Measurements from ENCODE around the gene SRI.
"Not testable (repeated sequence)": the region's sequence is repeated elsewhere in the genome, so short reads cannot be mapped to it uniquely, and the experiment has no call there.

SRI gene, protein sequence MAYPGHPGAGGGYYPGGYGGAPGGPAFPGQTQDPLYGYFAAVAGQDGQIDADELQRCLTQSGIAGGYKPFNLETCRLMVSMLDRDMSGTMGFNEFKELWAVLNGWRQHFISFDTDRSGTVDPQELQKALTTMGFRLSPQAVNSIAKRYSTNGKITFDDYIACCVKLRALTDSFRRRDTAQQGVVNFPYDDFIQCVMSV

DNA sequence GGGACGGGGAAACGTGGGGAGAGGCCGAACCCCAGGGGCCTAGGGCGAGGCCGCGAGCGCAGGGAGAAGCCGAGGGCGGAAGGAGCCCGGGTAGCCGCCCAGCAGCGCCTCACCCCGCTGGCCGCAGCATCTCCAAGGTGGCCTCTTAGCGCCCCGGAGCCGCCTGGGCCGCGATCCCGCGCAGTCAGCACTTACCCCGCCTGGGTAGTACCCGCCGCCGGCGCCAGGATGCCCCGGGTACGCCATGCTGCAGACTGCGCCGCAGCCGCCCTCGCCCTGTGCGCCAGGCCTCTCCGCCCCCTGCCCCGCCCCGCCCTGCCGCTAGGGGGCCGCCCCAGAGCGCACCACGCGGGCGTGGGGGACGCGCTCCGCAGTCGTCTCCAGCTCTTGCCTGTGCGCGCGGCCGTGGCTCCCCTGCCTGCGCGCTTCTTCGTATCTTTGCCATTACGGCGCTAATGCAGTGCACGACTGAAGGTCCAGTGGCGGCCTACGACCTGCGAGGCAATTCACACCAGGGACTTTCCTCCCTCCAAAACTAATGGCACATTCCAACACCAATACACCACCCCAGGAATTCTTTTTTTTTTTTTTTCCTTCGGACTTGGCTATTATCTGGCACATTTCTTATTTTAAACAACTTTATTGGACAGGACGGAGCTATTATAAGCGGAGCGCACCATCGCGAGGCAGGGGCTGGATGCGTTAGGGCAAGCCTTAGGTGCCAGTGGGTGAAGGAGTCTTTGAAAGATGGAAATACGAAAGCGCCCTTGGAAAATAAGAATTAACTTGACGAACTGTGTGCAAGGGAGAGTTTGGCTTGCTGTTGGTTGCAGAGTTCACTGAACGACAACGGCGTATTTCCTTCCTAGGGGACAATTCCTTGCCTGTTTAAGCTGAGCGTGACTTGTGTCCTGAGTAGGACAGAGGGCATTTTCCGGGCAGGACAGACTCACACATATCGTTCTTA is at the start of gene SRI:
Gene SRI, minus strand, starts transcription at position 258 of the 967 bp plus-strand sequence. Its CDS starts 12 bp downstream, at position 246.
- DNase-seq: peak; percentile 96

DNA sequence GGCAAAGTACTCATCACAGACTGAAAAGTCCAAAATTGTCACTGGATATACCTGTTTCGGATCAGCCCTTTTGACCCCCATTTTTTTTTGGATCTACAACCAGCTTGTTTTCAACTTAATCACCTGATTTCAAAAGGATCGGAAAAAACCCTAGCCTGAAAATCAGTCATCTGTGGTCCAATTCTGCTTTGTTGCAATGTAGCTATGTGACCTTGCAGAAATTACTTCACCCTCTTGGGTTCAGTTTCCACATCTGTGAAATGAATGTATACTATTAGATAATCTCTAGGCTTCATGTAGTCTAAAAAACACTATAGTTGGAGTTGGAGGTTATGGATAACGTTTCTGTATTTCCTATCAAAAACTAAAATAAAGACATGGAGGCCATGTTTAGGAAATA is 49.7 kb upstream of the SRI start:
- DNase-seq: no peak

DNA sequence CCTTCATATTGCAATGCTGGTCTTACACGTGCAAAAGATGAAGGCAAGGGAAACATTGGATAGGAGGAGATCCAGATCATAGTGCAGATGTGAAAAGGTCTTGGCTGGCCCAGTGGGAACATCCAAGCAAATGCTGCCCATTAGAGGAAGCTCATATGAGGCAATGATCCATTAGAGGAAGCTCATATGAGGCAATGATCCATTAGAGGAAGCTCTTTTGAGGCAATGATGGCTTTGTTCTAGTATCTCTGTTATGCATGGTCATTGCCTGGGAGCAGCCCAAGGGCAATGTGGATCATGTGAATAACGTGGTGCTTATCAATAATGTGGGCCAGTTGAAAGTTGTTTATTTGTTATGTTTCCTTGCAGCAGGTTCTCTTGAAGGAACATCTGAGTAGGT is 49.0 kb upstream of the SRI start:
- DNase-seq: no peak

DNA sequence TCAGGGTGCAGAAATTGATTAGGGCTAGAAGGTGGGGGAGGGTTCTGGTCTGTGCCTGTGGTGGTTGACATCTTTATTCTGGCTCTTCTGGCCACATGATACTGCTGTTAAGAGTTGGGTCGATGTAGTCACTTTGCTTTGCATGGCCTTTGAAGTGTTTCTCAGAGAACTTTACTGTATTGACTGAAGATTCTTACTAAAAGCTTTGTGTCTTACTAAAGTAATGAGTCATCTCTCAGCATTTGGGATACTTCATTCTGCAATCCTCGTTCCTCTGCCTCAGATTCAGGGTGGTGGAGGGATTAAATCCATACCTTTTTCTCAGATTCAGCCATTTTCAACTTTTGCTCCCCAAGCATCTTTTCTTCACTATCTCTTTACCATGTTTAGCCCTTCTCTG is 48.2 kb upstream of the SRI start:
- DNase-seq: no peak

DNA sequence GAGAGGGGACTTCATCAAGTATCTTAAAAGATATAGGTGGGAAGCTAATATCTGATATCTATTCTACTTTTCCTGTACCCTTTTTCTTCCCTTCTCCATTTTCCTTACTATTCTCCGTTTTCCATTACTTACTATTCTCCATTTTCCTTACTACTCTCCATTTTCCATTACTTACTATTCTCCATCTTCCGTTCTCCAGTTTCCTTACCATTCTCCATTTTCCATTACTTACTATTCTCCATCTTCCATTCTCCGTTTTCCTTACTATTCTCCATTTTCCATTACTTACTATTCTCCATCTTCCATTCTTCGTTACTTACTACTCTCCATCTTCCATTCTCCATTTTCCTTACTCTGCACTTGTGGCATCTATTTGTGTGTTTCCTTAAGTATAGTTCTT is 47.6 kb upstream of the SRI start:
- DNase-seq: no peak

DNA sequence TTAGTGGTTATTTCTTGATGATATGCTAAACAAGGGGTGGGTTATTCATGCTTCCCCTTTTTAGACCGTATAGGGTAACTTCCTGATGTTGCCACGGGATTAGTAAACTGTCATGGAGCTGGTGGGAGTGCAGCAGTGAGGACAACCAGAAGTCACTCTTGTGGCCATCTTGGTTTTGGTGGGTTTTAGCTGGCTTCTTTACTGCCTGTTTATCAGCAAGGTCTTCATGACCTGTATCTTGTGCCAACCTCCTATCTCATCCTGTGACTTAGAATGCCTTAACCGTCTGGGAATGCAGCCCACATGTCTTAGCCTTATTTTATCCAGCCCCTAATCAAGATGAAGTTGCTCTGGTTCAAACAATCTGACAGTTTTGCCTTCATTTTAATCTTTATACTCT is 45.1 kb upstream of the SRI start:
- DNase-seq: not testable (repeated sequence)

DNA sequence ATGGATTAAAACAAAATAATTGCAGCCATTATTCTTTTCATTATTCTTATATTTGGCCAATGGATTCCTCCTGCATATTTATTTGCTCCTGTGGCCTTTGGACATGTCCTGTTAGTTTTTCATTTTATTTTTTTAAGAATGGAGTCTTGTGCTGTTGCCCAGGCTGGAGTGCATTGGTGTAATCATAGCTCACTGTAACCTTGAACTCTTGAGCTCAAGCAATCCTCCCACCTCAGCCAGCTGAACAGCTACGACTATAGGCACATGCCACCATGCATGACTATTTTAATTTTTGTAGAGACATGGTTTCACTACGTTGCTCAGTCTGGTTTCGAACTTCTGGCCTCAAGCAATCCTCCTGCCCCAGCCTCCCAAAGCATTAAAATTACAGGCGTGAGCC is 42.7 kb upstream of the SRI start:
- no peak for DNase-seq

DNA sequence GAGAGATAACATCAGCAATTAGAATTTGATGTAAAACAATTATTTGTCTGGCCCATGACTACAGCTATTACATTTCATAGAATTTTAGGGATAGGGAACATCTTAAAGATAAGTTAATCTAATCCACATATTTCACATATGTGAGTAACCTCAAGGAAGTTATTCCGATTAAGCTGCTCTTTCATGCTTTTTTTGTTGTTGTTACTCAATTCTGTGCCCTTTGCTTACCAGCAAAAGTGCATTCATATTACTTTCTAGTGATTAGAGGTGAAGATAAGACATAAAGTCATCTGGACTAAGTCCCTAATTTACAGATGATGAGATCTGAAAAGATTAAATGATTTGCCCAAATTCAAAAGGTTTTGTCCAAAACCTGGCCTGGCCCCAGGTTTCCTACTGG is 40.9 kb upstream of the SRI start:
- DNase-seq: no peak

DNA sequence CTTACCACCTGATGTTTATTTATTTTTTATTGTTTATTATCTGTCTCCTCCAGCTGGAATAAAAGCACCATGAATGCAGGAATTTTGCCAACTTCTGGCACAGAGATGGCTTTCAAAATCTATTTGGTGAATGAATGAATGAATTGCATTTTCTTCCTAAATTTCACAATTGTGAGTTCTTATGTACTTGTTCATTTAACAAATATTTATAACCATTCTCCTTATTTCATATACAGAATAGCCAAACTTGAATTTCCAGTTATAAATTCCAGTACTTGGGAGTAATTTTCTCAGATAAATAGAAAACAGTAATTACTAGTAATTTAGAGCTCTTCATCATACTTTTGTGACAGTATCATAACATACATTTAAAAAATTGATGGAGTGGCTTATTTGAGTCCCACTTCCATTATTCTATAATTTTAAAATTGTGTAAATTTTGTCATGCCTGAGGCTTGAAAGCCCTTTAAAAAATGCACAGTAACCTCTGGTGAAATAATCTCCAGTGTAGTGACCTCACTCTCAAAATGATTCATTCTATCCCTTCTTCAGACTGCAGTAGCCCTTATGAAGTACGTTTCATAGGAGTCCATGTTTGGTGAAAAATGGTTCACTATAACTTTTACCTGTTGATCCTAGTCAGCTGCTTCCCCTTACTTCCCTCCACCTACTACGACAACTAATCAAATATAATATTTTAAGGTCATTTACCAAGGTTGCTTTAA is 40.0 kb upstream of the SRI start:
- no peak for DNase-seq

DNA sequence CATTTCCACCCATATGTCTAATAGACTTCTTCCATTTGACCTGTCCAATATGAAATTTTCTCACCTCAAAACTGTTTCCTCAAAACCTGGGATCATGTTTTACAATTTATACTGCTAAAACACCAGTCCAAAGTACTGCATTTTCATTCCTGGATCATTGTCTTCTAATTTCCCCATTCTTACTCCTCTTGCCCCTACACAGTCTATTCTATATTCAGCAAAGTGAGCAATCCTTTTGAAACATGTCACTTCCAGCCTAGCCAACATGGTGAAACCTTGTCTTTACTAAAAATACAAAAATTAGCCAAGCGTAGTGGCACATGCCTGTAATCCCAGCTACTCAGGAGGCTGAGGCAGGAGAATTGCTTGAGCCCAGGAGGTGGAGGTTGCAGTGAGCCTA is 38.5 kb upstream of the SRI start:
- not testable (repeated sequence) for DNase-seq

DNA sequence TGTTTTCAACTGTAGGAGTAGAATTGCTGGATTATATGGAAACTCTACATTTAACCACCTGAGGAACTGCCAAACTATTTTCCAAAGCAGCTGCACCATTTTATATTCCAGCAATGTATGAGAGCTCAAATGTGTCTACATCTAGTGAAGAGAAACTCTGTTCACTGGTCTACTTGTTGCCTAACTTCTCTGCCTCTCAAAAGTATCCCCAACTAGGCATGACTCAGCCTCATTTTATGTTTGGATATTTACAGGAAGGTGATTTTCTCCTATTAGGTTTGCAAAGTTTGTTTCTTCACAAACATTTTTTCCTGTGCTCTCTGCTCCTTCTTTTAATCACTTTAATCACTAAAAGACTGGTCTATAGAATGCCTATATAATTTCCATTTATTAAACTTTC is 37.1 kb upstream of the SRI start:
- DNase-seq: no peak

DNA sequence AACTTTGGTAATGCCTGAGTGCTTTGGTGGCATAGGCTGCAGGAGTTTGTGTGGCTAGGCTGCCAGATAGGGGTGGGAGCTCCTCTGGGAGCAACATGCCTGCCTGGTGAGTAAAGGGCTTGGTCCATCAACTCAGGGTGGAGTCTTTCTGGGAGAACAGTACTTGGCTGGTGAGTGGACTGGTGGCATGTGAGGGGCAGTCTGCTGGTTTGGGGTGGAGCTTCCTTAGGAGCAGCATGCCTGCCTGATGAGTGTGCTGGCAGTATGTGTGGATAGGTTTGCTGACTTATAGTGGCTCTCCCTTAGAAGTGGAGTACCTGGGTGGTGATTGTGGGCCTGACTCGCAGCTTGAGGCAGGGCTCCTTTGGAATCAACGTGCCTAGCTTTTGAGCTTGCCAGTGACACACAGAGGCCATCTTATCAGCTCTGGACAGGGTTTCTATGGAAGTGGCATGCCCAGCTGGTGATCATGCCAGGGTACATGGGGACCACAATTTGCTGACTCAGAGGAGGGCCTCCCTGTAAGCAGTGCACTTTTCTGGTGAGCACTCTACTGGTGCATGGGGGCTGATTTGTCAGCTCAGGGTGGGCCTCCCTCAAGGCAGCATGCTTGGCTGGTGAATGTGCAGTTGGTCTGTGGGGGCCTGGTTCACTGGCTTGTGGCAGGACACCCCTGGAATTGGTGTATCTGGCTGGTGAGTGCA is 35.0 kb upstream of the SRI start:
- DNase-seq: no peak

DNA sequence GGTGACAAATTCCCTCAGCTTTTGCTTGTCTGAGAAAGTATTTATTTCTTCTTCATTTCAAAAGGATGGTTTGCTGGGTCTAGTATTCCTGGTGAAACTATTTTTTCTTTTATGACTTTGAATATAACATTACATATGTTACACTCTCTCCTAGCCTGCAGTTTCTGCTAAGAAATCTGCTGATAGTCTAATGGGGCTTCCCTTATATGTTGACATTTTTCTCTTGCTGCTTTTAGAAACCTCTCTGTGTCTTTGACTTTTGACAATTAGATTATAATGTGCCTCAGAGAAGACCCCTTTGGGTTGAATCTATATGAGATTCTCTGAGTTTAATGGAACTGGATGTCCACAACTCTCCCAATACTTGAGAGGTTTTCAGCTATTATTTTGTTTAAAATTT is 33.8 kb upstream of the SRI start:
- no peak for DNase-seq

DNA sequence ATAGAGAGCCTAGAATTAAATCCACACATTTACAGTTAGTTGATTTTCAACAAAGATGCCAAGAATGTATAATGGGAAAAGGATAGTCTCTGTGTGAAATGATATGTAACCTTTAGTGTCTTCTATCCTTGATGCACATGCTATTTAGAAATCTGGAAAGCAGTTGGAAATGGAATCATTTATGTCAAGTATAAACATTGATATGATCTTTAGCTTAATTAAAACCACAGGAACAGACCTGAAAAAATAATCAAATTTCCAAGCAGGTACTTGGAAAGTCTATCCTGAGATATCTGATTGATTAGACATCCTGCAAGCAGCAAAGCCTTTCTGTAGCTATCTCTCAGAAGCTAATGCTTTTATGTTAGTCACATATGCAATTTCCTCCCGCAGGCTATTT is 24.4 kb upstream of the SRI start:
- DNase-seq: no peak

DNA sequence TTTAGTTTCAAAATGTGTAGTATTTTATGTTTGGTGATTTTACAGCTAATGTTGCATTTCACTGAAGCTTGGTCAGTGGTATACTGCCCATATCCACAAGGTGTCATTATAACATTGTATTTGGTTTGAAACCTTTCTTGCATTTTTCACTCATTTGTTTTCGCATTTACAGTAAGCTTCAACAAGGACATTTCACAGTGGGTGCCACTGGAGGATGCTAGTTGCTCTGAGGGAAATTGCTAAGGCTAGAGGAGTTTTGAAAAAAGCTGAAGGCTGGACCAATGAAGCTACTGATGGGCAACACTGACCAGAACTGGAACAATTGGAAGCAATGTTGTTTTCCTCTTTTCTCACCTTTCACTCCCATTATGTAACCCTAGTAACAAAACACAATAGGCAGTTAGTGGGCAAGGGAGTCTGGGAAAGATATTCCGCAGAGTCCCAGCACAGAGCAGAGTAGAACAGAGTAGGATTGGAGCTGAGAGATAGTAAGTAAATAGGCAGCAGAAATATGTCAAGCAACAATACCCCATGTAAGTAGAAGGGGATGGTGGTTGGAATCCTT is 23.6 kb upstream of the SRI start:
- DNase-seq: peak; percentile 81

DNA sequence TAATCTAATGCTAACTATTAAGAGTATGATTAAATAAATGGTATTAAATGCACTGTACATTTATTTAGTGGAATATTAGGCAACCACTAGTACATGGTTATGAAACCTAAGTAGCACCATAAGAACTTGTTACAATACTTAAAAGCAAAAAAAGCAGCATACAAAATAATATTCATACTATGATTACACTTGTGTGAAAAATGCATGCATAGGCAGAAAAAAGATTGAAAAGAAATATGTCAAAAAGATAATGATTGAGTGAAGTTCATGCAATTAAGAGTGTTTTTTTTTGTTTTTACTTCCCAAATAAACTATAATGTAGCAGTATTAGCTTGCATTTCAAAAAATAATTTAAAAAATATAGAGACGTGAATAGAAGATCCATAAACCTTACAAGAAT is 20.0 kb upstream of the SRI start:
- DNase-seq: no peak

DNA sequence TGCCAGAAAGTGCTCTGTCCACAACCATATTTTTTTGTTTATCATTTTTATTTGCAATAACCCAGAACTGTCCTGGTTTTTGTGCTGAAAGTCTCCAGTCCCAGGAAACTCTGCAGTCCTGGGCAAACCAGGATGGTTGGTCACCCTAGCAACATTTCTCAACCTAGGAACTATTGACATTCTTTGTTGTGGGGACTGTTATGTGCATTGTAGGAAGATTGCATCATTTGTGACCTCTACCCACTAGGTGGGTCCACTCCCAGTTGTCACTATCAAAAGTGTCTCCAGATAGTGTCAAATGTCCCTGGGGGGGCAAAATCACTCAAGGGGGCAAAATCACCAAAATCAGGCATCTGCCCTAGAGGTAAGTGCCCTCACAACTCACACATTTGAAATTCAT is 14.0 kb upstream of the SRI start:
- DNase-seq: no peak

DNA sequence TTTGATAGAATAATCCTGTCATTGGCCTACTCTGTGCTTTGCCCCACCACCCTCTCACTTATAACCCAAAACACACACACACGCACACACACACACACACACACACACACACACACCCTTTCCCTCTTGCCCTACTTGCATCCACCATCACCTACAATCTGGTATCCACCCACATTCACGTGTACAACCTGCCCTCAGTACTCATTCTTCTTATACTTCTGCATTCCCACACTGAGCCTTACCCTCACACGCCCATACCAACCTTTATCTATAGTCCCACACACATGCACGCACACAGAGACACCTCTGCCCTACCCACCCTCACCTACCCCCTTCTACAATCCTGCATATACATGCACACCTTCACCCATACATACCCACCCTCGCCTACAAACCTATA is 10.8 kb upstream of the SRI start:
- no peak for DNase-seq

DNA sequence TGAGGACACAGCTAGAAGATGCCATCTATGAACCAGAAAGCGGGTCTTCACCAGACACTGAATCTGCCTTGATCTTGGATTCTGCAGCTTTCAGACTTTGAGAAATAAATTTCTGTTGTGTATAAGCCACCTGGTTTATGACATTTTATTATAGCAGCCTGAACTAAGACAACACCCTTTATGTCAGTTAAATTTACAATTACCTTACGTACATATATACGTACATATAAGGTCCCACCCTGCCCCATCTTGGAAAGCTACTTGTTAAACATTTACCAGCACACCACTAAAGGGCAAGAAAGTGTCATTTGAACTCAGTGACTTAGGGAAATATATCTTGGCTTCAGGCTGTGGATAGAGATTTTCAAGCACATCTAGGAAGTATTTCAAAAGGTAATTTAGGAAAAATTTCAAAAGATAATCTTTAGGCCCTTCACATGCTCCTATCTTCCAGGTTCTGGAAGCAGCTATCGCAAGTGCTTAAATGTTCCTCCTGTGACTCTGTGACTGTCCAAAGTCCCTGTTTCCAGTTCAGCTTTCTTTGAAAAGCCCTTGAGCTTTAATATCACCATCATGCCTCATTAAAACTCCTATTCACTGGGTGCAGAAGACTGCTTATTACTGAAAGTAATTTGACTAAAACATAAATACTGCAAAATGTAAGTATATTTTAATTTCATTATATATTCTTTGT is 9.6 kb upstream of the SRI start:
- DNase-seq: no peak

DNA sequence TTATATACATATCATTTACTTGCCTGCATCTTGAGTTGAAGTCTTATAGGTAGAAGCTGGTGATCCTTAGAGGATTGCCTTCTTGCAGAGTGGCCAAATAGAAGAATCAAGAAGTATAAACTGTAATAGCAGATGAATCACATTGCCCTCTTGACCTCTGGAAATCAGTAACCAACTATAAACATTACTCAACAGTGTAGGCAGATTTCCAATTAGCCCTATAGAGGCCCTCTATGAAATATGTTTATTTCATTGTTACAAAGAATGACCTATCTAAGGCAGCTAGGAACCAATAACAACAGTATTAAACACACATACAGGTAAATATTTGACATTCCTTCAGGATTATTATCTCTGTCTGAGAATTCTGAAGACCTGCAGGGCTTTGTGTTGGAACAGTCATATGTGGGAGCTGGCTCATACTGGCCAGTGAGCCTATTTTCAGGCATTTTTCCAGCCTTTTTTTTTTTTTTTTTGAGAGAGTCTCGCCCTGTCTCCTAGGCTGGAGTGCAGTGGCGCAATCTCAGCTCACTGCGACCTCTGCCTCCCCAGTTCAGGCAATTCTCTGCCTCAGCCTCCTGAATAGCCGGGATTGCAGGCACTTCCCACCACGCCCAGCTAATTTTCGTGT is 7.2 kb upstream of the SRI start:
- no peak for DNase-seq

DNA sequence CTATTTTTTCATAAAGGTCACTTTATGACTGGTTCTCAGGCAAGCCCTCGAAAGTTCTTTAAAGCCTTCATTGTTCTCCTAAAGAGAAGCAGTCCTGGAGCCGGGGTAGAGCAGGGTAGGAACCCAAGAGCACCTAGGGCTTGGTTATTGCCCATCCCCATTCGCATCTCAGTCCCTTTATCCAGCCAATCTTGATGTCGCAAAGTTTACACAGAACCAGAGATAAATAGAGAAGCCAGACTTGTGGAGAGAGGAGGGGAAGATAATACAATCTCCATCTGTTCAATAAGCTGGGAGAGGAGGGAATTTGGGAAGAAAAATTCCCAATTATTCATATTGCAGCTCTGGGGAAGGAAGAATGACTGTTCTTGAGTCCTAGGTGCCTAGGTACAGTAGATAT is 6.4 kb upstream of the SRI start:
- DNase-seq: no peak
